ENCODE measurements around the gene RPN1.
A peak's percentile ranks its signal among the peaks of the same experiment; 100 is the strongest.
"Not testable (repeated sequence)": the region's sequence is repeated elsewhere in the genome, so short reads cannot be mapped to it uniquely, and the experiment has no call there.

Gene RPN1

DNA sequence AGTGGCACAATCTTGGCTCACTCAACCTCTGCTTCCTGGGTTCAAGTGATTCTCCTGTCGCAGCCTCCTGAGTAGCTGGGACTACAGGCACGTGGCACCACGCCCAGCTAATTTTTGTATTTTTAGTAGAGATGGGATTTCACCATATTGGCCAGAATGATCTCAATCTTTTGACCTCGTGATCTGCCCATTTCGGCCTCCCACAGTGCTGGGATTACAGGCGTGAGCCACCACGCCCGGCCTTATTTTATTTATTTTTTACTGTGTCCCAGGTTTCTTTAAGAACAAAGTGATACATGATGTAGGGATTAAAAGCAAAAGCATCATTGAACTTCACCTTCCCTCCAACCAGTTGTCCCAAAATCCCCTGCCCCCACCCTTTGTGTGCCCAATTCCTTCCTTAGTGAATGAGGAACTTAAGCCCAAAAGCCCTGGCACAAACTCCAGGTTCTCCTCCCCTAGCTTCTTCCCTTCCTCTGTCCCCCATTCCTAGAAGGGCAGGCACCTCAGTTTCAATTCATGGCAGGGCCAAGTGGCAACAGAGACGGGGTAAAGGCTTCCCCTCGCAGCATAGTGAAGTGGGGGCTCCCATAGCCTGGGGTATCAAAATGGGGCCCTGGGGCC, 23.7 kb upstream of the RPN1 start:
- Mint-ChIP-seq H3K27me3 (ENCODE audit: low read depth) (peaks cover 10% of the 10 kb centered on the region), H3K9me3 (peaks cover 3% of the 10 kb centered on the region), H3K36me3 (ENCODE audit: low read depth) (peaks cover 5% of the 10 kb centered on the region), H3K4me1 (ENCODE audit: low read depth) (peaks cover 17% of the 10 kb centered on the region), H3K4me3 (peak overlapping the region; percentile 56), H3K27ac (peak overlapping the region; percentile 78)
- DNase-seq (ENCODE audit: low spot score), result no peak

DNA sequence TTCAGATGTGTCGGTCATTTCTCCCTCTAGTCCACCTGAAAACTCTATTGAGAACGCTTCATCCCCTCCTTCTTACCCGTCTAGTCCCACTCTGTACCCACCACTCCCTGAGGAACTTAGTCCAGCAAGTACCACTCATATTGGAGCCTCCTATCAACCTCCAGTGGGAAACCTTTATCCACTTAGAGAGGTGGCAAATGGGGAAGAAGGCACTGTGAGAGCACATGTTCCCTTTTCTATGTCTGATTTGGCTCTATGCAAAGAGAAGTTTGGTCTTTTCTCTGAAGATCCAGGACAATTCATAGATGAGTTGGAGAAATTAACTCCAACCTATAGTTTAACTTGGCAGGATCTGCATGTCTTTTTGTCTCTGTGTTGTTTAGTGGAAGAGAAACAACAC, 17.0 kb upstream of the RPN1 start:
- H3K27ac Mint-ChIP-seq, result no peak overlapping the region
- no peak overlapping the region for H3K4me3 Mint-ChIP-seq
- DNase-seq (ENCODE audit: low spot score), result no peak
- no peaks in the 10 kb centered on the region for H3K9me3 Mint-ChIP-seq
- H3K4me1 Mint-ChIP-seq (ENCODE audit: low read depth), result peaks cover 2% of the 10 kb centered on the region
- no peaks in the 10 kb centered on the region for H3K36me3 Mint-ChIP-seq (ENCODE audit: low read depth)
- H3K27me3 Mint-ChIP-seq (ENCODE audit: low read depth), result peaks cover 26% of the 10 kb centered on the region

DNA sequence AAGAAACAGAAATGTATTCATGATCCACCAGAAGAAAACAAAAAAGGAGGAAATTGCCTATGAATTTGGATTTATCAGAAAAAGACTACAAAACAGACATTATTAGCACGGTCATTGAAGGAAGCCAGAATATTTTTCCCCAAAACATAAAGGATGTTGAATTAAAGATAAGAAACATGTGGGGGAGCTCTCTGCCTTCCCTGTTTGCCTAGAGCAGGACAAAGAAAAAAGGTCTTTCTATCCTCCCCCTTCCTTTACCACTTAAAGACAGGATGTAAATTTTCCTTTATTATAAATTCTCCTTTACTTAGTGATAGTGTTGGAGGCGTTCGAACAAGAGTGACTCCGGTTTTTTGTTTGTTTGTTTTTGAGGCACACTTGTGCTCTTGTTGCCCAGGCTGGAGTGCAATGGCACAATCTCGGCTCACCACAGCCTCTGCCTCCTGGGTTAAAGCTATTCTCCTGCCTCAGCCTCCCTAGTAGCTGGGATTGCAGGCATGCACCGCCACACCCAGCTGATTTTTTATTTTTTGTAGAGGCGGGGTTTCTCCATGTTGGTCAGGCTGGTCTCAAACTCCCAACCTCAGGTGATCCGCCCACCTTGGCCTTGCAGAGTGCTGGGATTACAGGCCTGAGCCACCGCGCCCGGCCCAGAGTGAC, 14.9 kb upstream of the RPN1 start:
- Mint-ChIP-seq H3K36me3 (ENCODE audit: low read depth) (no peaks in the 10 kb centered on the region), H3K9me3 (no peaks in the 10 kb centered on the region), H3K4me3 (no peak overlapping the region), H3K4me1 (ENCODE audit: low read depth) (no peaks in the 10 kb centered on the region), H3K27me3 (ENCODE audit: low read depth) (peaks cover 20% of the 10 kb centered on the region), H3K27ac (no peak overlapping the region)
- no peak for DNase-seq (ENCODE audit: low spot score)

GRCh38 chr3:128663151-128663550, 12.5 kb upstream of the RPN1 start:
- H3K36me3 Mint-ChIP-seq (ENCODE audit: low read depth), result no peaks in the 10 kb centered on the region
- H3K4me3 Mint-ChIP-seq, result no peak overlapping the region
- no peak for DNase-seq (ENCODE audit: low spot score)
- H3K4me1 Mint-ChIP-seq (ENCODE audit: low read depth), result no peaks in the 10 kb centered on the region
- peaks cover 12% of the 10 kb centered on the region for H3K27me3 Mint-ChIP-seq (ENCODE audit: low read depth)
- no peaks in the 10 kb centered on the region for H3K9me3 Mint-ChIP-seq
- H3K27ac Mint-ChIP-seq, result no peak overlapping the region

GRCh38 chr3:128655531-128655930, 4.9 kb upstream of the RPN1 start:
- H3K4me3 Mint-ChIP-seq, result no peak overlapping the region
- no peak overlapping the region for H3K27ac Mint-ChIP-seq
- no peaks in the 10 kb centered on the region for H3K36me3 Mint-ChIP-seq (ENCODE audit: low read depth)
- H3K4me1 Mint-ChIP-seq (ENCODE audit: low read depth), result peaks cover 9% of the 10 kb centered on the region
- H3K27me3 Mint-ChIP-seq (ENCODE audit: low read depth), result no peaks in the 10 kb centered on the region
- no peaks in the 10 kb centered on the region for H3K9me3 Mint-ChIP-seq
- DNase-seq (ENCODE audit: low spot score), result no peak

DNA sequence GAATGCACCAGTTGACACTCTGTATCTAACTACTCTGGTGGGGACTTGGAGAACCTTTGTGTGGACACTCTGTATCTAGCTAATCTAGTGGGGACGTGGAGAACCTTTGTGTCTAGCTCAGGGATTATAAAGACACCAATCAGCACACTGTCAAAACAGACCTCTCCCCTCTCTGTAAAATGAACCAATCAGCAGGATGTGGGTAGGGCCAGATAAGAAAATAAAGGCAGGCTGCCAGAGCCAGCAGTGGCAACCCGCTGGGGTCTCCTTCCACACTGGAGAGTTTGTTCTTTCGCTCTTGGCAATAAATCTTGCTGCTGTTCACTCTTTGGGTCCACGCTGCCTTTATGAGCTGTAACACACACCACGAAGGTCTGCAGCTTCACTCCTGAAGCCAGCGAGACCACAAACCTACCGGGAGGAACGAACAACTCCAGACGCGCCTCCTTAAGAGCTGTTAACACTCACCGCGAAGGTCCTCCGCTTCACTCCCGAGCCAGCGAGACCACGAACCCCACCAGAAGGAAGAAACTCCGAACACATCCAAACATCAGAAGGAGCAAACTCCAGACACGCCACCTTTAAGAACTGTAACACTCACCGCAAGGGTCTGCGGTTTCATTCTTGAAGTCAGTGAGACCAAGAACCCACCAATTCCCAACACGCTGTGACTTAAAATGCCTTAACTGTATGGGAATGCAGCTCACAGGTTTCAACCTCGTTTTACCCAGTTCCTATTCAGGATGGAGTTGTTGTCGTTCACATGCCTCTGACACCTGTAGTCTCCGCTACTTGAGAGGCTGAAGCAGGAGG, 3.6 kb upstream of the RPN1 start:
- H3K27ac Mint-ChIP-seq, result peak overlapping the region; percentile 66
- peak overlapping the region; percentile 86 for H3K4me3 Mint-ChIP-seq
- DNase-seq (ENCODE audit: low spot score), result peak; percentile 31
- H3K36me3 Mint-ChIP-seq (ENCODE audit: low read depth); H3K9me3 Mint-ChIP-seq; H3K27me3 Mint-ChIP-seq (ENCODE audit: low read depth): not testable (repeated sequence)
- peaks cover 10% of the 10 kb centered on the region for H3K4me1 Mint-ChIP-seq (ENCODE audit: low read depth)

DNA sequence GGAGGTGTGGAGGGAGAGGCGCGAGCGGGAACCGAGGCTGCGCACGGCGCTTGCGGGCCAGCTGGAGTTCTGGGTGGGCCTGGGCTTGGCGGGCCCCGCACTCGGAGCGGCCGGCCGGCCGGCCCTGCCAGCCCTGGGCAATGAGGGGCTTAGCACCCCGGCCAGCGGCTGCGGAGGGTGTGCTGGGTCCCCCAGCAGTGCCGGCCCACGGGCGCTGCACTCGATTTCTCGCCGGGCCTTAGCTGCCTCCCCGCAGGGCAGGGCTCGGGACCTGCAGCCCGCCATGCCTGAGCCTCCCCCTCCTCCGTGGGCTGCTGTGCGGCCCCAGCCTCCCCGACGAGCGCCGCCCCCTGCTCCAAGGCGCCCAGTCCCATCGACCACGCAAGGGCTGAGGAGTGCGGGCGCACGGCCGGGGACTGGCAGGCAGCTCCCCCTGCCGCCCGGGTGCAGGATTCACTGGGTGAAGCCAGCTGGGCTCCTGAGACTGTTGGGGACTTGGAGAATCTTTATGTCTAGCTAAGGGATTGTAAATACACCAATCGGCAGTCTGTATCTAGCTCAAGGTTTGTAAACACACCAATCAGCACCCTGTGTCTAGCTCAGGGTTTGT, 2.9 kb upstream of the RPN1 start:
- Mint-ChIP-seq H3K27ac (peak overlapping the region; percentile 66), H3K4me1 (ENCODE audit: low read depth) (peaks cover 17% of the 10 kb centered on the region), H3K4me3 (peak overlapping the region; percentile 86)
- peak; percentile 35 for DNase-seq (ENCODE audit: low spot score)
- not testable (repeated sequence) for H3K36me3 Mint-ChIP-seq (ENCODE audit: low read depth); H3K9me3 Mint-ChIP-seq; H3K27me3 Mint-ChIP-seq (ENCODE audit: low read depth)

GRCh38 chr3:128648940-128649663, 1.5 kb downstream of the RPN1 start:
- peaks cover 20% of the 10 kb centered on the region for H3K36me3 Mint-ChIP-seq (ENCODE audit: low read depth)
- peak overlapping the region; percentile 83 for H3K4me3 Mint-ChIP-seq
- no peaks in the 10 kb centered on the region for H3K27me3 Mint-ChIP-seq (ENCODE audit: low read depth)
- H3K4me1 Mint-ChIP-seq (ENCODE audit: low read depth), result peaks cover 19% of the 10 kb centered on the region
- DNase-seq (ENCODE audit: low spot score), result no peak
- no peaks in the 10 kb centered on the region for H3K9me3 Mint-ChIP-seq
- peak overlapping the region; percentile 91 for H3K27ac Mint-ChIP-seq

- Mint-ChIP-seq H3K27me3 (ENCODE audit: low read depth) (no peaks in the 10 kb centered on the region), H3K9me3 (no peaks in the 10 kb centered on the region), H3K4me3 (peak overlapping the region; percentile 83), H3K4me1 (ENCODE audit: low read depth) (peaks cover 16% of the 10 kb centered on the region), H3K27ac (peak overlapping the region; percentile 15), H3K36me3 (ENCODE audit: low read depth) (peaks cover 23% of the 10 kb centered on the region)
- DNase-seq (ENCODE audit: low spot score), result no peak
These were observed 2.2 kb downstream of the RPN1 start for GRCh38 chr3:128648402-128648801.

DNA sequence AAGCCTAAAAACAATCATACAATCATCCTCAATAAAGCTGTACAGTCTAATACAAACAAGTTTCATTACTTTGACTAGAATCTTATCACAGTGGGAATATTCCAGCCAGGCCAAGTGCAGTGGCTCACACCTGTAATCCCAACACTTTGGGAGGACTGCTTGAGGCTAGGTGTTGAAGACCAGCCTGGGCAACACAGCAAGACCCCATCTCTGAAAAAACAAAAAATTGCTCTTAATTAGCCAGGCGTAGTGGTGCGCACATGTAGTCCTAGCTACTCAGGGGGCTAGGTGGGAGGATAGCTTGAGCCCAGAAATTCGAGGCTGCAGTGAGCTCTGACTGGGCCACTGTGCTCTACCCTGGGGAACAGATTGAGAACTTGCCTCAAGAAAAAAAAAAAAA, 3.3 kb downstream of the RPN1 start:
- Mint-ChIP-seq H3K4me3 (peak overlapping the region; percentile 5), H3K27ac (no peak overlapping the region)

DNA sequence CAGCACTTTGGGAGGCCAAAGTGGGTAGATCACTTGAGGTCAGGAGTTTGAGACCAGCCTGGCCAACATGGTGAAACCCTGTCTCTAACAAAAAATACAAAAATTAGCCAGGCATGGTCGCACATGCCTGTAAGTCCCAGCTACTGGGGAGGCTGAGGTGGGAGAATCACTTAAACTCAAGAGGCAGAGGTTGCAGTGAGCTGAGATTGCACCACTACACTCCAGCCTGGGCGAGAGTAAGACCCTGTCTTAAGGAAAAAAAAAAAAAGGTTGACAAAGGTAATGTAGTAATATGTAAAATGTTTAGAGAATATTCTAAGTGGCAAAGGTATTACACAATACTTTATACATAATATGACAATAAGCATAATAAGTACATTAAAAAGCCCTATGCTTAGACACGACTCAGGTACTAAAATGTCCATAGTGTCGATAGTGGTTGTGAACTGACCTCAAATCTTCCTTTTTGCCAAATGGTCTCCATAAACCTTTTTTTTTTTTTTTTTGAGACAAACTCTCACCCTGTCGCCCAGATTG, 16.5 kb downstream of the RPN1 start:
- Mint-ChIP-seq H3K27ac (no peak overlapping the region), H3K4me1 (ENCODE audit: low read depth) (no peaks in the 10 kb centered on the region), H3K27me3 (ENCODE audit: low read depth) (no peaks in the 10 kb centered on the region), H3K4me3 (no peak overlapping the region), H3K36me3 (ENCODE audit: low read depth) (peaks cover 46% of the 10 kb centered on the region), H3K9me3 (no peaks in the 10 kb centered on the region)
- DNase-seq (ENCODE audit: low spot score), result no peak

More for the DNA sequence above, 3.3 kb downstream of the RPN1 start:
- Mint-ChIP-seq H3K27me3 (ENCODE audit: low read depth) (no peaks in the 10 kb centered on the region), H3K9me3 (no peaks in the 10 kb centered on the region), H3K36me3 (ENCODE audit: low read depth) (peaks cover 25% of the 10 kb centered on the region), H3K4me1 (ENCODE audit: low read depth) (peaks cover 16% of the 10 kb centered on the region)
- DNase-seq (ENCODE audit: low spot score), result no peak

- no peaks in the 10 kb centered on the region for H3K27me3 Mint-ChIP-seq (ENCODE audit: low read depth)
- no peak overlapping the region for H3K4me3 Mint-ChIP-seq
- peaks cover 39% of the 10 kb centered on the region for H3K36me3 Mint-ChIP-seq (ENCODE audit: low read depth)
- no peak for DNase-seq (ENCODE audit: low spot score)
- H3K9me3 Mint-ChIP-seq, result no peaks in the 10 kb centered on the region
- no peak overlapping the region for H3K27ac Mint-ChIP-seq
- no peaks in the 10 kb centered on the region for H3K4me1 Mint-ChIP-seq (ENCODE audit: low read depth)
These were observed 18.3 kb downstream of the RPN1 start for GRCh38 chr3:128632301-128632700.

DNA sequence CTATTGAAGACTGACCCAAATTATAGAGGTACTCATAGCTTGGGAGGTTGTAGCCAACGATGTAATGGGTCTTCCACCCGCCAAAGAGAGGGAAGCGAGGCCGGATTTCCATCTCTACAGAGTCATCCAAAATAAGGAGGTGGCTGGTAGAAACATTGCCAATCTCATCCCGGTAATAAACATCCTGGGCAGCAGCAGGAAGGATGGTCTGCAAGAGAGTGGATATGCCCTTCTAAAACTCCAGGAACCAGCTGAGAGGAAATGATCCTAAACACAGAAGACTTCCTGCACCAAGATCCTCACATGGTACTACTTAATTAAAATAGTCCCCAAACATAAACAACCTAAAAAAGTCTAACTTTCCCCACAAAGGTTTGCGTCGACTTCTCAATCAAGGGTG, 20.7 kb downstream of the RPN1 start:
- no peak overlapping the region for H3K27ac Mint-ChIP-seq
- H3K27me3 Mint-ChIP-seq (ENCODE audit: low read depth), result no peaks in the 10 kb centered on the region
- H3K4me1 Mint-ChIP-seq (ENCODE audit: low read depth), result no peaks in the 10 kb centered on the region
- no peaks in the 10 kb centered on the region for H3K9me3 Mint-ChIP-seq
- H3K4me3 Mint-ChIP-seq, result no peak overlapping the region
- DNase-seq (ENCODE audit: low spot score), result no peak
- peaks cover 58% of the 10 kb centered on the region for H3K36me3 Mint-ChIP-seq (ENCODE audit: low read depth)
